ENCODE data around the gene FRMD4B.

Gene FRMD4B

DNA sequence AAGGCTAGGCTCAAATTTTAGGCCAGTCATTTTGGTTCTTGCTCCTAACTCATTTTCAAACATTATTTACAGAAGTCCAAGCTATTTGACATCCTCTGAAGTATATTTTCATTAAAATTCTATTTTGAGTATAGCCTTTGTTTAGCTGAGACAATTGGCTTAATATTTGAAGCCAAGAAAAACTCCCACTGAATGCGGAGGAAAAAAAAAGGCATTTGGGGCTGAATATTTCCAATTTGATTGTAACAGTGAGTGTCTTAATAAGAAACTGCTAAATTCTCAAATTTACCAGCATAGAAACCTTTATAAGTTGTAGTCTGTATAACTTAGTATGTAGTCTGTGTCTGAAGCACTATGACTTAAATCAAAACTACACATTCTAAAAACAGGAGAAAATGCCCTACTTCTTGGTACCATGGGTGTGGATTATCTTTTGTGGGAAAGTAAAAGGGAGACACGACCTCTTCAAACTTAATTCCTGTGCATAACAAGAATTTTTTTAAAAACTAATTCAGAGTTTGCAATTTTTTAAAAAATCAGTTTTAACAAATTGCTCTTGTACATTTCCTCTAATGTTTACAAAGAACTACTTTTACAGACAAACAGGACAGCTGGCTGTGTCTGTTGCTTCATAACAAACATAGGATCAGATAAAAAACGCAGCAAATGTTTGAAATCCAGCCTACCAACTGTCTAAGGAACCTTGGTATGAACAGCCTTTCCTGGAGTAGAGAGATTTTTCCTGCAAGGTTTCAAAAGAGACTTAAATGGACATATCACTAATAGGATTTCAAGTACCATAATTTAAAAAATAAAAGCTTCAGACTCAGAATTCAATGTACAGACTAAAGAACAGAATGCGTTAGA lies 210.8 kb downstream of the FRMD4B start:
- no peak for DNase-seq (ENCODE audit: low spot score)

DNA sequence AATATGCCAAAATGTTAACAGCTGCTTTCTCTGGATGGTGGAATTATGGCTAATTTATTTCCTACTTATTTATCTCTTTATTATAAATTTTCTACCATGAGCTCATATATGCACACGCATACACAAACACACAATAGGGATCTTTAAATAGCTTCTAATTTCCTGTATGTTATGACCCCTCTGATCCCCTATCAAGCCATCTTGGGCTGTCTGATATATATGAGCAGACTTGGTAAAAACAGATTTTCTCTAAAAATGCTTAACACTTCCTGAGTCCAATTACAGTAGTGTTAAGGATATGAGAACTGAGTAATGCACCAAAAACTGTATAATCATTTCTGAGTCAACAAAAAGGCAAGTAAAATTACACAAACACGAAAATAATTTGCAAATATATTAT lies 211.4 kb downstream of the FRMD4B start:
- no peak for DNase-seq (ENCODE audit: low spot score)

DNA sequence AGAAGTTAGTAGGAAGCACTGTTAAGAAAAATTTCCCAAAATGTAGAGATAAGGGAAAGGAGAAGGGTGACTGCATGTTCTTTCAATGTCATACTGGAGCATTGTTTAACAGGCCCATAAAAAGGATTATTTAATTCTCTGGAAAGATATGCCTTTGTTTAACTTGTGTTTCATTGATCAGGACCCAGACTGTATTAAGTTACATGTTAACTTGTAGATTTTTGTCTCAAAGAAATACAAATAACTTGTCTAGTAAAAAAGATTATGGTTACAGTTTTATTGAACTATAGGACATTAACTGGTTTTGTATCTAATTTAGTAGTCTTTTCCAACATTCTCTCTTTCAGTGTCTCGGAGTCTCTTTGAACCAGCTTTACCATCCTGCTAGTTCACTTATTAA lies 213.8 kb downstream of the FRMD4B start:
- no peak for DNase-seq (ENCODE audit: low spot score)

DNA sequence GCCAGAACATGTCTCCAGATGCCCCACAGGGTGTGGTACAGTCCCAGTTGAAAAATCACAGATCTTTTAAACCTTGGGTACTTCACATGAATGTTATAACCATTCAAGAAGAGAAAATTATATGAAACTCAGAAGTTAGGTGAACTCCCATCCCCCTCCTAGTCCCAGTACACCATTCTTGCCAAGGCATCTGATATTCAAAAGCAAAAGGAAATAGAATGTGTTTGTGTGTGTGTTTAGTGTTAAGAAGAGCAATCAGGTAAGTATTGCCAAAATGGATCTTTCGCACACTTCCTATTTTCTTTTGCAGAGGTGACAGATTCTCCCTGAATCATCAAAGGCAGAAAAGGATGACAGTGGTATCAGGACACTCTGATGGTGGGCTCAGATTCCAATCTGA lies 219.4 kb downstream of the FRMD4B start:
- DNase-seq (ENCODE audit: low spot score): no peak

DNA sequence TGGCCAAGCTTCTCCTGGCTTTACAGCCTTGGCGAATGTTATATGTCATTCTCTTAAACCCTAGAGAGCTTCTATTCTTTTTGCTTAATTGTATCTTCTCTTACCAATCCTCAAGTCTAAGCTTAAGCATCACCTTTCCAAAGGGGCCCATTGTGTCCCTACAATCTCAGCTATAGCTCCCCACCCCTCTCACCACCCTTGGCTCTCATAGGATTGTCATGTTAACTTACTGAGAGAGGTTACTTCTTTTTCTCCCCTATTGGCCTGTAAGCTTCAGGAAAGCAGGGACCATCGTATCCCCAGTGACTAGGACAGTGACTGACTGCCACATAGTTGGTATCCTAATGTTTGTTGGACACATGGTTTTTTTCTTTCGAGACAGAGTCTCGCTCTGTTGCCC lies 220.1 kb downstream of the FRMD4B start:
- no peak for DNase-seq (ENCODE audit: low spot score)

DNA sequence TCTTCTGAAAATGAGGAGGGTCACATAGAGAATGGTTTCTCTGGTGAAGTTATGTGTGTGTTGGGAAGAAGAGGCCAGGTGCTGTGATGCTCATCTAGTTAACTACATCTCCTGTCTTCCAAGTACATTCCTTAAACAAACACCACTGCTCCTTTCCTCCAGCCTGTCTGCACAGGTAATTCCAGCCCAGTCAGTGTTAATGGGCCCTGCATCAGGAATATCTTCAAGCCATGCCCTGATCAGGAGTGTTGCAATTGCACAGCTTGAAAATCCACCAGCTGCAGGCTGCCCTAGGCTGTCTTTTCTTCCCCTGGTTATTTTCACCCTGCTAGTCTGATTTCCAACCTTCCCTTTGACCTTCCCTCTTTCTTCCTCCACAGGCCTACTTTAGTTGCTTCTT lies 221.6 kb downstream of the FRMD4B start:
- no peak for DNase-seq (ENCODE audit: low spot score)

DNA sequence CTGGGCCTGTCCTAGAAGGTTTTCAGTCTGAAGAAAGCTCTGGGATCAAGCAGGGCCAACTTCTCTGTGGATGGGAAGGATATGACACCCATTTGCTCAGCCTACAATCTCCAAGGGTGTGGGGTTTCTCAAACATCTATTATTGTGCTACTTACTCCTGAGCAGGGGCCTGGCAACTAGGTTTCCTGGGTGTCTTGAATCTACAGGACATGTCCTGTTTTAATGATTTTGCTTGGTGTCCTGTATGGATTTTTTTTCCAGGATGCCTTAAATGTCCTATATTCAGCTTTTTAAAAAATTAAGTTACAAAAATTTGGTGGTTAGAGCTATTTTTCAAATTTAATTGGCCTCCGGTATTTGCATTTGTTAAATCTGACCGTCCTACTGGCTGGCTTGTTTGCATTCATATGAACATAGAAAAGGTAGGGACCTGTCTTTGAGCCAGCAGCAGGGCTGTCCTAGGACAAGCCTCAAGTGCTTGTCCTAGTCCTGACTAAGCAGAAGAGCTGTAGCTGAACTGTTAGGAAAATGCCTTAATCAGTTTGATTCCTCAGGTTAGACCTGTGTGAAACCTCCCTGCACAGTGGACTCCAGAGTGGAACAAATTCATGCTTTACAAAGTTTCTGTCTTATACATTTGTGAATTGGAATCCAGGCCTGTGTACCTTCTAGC lies 223.4 kb downstream of the FRMD4B start:
- no peak for DNase-seq (ENCODE audit: low spot score)

DNA sequence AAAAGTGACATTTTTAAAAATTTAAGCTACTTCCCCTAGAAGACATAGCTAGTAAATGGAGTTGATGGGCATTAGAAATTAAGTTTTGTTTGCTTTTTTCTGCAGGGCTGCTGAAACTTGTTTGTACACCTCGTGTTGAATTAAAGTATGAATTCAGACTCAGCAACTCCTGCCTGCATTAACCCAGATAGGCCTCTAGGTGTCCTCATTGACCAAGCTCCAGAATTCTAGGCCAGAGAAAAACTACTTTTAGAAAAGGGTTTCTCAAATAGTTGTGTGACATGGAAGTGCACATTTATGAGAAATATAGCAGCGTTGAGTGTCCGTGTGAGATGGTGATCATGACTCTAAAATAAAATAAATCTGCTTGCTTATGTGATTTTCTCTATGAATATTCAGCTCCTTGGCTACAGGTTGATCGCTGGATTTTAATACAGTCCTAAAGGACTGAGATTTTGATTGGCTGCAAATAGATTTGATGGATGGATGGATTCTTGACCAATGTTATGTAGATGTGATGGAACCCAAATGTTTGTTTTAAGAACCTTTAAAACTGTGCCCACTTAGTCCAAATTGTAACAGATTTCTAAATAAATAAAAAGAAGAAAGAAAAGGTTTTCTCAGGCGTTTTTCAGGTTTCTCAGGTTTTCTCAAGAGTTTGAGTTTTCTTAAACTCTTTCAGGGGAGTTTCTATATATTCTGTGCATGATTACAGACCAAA lies 224.1 kb downstream of the FRMD4B start:
- DNase-seq (ENCODE audit: low spot score): peak; percentile 75

DNA sequence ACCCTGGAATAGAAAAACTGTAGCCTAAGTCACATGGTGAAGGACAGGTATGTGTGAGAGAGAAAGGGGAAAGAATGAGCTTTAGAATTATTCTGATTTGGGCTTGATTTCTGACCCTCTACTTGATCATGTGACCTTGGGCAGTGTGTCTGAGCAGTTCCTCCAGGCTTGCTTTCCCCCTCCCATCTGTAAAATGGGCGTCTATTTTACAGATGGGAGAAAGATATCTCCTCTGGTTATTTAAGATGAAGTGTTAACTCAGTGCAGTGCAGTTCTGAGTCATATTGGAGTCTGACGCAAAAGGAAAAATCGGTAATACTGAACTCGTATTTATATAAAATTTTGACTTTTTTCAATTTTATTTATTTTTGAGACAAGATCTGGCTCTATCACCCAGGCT lies 225.4 kb downstream of the FRMD4B start:
- DNase-seq (ENCODE audit: low spot score): no peak

DNA sequence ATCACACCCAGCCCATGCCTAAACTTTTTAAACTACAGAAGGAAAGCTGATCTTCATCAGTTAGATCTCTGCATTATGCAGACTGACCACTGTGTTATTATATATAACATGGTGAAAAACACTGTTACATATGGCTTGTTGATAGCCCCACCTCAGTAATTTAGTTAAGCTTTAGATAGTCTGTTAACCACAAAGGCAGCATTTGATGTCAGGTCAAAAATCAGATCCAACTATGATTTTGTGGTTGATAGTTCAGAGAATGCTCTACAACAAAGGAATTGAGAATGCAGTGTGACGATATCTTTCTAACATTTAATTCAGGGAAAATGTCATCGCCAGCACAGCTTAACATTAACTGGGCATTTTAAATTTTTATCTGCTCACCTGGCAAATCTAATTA lies 225.8 kb downstream of the FRMD4B start:
- DNase-seq (ENCODE audit: low spot score): no peak

DNA sequence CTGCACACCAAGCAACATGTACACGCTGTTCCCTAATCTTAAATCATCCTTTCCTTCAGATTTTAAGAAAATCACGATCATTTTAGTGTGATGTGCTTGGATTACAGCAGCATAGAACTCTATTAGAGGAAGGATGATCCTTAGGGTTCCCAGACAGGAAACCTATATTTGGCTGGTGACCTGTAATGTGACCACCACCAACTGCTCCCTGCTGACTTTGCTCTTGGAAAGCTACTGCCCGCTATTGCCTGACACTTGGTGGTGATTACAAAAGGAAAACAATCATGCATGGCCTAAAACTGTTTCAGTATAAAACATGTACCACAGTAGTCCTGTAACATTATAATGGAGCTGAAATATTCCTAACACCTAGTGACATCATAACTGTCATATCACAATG lies 236.3 kb downstream of the FRMD4B start:
- no peak for DNase-seq (ENCODE audit: low spot score)

DNA sequence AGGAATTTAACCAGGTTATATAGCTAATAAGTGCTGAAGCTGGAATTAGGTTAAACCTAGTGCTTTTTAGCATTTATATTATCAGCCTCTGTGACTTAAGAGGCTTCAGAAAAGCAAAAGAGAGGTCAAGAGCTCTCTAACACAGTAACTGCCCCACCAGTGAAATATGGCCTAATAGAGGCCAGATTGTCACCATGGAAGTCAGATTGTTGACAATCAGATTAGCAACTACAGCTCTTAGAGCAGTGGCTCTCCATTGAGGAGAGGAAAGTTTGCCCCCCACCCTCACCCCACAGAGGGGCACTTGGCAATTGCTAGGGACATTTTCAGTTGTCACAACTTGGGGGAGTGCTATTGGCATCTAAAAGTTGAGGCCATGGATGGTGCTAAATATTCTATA lies 240.2 kb downstream of the FRMD4B start:
- no peak for DNase-seq (ENCODE audit: low spot score)

DNA sequence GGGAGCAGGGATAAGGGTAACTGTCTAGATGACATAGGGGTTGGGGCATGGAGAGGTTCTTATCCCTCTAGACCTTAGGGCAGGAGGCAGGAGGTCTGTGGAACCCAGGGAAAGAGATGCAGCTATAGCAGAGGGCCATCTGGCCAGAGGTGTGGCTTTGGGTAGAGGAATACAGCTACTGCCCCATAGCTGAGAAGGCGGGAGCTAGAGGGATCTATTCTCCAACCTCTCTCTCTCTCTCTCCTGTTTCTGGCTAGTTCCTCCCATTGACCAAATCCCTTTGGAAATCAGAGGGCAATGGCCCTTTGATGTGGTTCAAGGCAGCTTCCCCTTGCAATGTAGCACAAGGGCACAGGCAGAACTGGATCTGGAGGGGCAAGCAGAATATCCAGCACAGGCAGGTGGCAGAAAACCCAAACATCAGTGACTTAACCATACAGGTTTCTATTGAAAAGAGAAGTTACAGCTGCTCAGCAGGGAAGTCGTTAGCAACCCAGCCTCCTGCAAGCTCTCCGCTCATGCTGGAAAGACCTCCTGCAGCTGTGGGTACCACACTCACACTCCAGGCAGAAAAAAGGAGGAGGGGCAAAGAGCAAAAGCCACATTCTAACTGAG lies 241.2 kb downstream of the FRMD4B start:
- DNase-seq (ENCODE audit: low spot score): peak; percentile 48

DNA sequence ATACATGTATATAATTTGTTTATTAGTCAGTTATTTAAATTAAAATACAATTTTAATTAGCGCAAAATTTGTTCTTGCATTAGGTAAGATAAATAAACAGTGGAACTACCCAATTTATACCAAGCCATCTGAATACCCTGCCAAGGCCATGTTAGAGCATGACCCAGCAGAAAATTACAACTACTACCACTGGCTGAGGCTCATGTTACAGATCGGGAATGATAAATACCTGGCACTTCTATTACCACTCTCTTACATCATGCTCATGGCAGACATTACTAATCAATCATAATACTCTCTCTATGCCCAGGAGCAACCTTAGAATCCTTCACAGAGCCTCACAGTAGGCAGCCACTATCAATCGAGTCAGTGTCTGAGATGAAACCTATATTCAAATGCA lies 242.3 kb downstream of the FRMD4B start:
- peak; percentile 29 for DNase-seq (ENCODE audit: low spot score)

DNA sequence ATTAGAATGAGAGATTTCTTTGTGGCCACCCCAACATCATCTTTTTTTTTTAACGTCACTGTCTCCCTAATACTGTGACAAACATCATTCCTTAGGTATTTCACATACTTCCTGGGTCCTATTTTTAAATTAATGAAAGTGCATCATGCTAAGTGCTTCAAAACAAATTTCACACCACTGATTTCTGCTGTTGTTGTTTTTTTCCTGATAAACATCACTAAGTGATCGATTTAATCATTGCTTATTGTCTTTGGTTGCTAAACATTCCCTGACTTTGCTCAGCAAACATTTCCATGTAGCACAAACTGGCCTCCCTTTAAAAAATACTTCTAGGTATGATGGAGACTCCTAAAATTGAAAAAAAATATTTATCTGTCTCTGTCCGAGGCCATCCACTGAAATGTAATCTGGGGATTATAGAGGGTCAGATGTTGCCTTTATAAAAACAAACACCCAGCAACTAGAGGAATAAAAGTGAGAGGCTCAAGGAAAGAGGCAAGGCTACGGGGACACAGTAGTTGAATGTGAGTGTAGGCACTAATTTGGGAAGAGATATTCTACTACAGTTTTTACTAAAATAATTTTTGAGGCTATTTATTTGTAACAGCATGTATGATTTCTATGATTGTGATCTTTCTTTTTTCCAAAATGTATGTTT lies 243.0 kb downstream of the FRMD4B start:
- DNase-seq (ENCODE audit: low spot score): no peak

DNA sequence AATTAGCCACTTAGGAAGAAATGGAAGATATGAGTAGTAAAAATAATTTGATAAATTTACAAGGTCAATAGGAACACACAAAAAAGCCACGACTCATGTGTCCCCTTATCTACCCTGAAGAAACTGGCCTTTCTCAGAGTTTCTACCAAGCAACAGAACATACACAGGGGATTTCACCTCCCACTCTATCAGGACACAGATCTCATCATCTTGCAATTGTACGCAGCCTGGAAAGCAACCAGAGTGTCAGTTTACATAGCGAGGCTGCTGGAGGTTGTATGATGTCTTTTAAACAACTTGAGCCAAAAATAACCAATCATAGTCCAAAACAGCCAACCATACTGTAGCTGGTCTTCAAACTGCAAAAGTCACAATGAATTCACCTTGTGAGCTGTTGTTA lies 243.8 kb downstream of the FRMD4B start:
- DNase-seq (ENCODE audit: low spot score): no peak

DNA sequence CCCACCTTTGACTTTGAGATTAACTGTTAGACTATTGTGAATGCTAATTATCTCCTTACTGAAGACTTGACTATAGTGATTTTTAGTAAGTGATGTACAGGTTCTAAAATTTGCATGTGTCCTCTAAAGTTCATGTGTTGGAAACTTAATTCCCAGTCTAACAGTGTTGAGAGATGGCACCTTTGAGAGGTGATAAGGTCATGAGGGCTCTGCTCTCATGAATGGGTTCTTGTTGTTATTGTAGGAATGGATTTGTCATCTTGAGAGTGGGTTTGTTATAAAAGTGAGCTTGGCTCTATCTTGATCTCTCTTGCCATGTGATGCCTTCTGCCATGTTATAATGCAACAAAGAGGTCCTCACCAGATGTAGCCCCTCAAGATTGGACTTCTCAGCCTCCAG lies 244.6 kb downstream of the FRMD4B start:
- DNase-seq (ENCODE audit: low spot score): no peak

DNA sequence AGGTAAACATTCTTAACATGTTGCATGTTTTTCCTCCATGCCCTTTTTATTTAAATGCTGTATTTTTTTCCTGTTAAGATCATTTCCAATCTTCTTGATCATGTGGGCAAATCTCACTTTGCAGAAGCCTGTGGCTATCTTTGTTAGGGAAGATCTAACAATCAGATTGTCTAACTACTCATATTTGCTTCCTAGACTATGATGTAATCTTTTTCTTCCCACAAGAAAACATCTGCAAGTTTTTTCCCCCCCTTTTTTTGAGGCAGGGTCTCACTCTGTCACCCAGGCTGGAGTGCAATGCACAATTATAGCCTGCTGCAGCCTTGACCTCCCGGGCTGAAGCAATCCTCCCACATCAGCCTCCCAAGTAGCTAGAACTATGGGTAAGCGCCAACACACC lies 248.5 kb downstream of the FRMD4B start:
- DNase-seq (ENCODE audit: low spot score): no peak

DNA sequence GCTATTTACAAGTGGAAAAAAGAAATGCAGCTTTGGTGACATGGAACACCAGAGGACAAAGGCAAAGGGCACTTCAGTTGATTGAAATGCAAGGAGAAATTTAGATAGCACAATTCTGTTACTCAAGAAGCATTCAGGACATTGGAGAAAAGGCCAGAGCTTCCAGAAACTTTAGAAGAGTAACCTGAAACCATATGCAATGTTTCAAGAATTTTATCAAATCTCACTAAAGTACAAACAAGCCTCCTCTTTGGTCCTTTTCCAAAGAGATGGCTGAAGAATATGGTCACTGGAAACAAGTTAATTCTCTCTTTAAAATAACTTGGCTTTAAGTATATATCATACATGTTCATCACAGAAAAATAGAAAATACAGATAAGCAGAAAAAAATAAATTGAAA lies 248.9 kb downstream of the FRMD4B start:
- DNase-seq (ENCODE audit: low spot score): no peak

DNA sequence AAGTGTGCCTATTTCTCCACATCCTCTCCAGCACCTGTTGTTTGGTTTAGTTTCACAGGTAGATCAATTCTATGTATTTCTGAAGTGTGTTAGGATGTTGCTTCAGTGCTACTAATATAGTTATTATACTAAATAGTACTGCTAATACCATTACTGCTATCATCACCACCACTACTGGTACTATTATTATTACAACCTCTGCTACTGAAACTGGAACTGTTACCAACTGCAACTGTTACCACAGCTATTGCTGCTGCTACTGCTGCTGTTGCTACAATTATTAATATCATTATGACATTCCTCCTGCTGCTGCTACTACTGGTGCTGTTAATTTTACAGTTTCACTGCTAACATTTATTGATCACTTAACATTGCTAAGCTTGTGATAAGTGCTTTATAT lies 255.2 kb downstream of the FRMD4B start:
- no peak for DNase-seq (ENCODE audit: low spot score)

DNA sequence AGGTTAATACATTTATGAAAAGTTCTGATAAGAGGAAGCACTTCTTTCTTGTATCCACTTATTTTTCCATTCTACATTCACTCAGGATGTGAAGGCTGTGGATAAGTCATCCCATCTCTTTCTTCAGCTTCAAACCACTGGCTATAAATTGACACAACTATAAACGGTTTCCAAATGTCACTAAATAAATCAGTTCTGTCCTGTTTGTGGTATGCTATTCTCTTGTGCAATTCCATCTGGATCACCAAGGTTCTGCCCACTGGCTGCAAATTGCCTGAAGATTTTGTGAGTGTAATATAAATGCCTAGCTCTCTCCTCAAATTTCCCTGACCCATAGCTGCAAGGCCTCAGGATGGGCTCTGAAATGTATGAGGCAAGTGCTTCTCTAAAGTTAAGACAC lies 256.4 kb downstream of the FRMD4B start:
- no peak for DNase-seq (ENCODE audit: low spot score)

DNA sequence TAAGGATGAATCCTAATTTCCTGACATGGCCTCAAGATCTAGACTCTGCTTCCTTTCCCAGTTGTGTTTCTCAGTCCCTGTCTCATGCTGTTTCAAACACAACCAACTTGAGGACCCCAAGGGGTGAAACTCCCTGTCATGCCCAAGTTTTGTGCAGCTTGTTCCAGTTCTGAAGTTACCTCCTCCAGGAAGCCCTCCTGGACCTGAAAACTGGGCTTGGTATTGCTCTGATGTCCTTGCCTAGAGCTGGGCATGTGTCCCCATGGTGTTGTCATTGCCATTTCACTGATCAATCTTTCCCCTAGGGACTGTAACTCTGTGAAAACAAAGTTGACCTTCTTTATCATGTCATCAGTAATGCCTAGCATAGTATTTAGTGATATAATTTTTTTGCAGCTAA lies 257.4 kb downstream of the FRMD4B start:
- no peak for DNase-seq (ENCODE audit: low spot score)

Data from iPS-NIHi11 (cell line).